ENCODE measurements around the gene MAPK8IP2.
"Not testable (repeated sequence)": the region's sequence is repeated elsewhere in the genome, so short reads cannot be mapped to it uniquely, and the experiment has no call there.

MAPK8IP2 gene

DNA sequence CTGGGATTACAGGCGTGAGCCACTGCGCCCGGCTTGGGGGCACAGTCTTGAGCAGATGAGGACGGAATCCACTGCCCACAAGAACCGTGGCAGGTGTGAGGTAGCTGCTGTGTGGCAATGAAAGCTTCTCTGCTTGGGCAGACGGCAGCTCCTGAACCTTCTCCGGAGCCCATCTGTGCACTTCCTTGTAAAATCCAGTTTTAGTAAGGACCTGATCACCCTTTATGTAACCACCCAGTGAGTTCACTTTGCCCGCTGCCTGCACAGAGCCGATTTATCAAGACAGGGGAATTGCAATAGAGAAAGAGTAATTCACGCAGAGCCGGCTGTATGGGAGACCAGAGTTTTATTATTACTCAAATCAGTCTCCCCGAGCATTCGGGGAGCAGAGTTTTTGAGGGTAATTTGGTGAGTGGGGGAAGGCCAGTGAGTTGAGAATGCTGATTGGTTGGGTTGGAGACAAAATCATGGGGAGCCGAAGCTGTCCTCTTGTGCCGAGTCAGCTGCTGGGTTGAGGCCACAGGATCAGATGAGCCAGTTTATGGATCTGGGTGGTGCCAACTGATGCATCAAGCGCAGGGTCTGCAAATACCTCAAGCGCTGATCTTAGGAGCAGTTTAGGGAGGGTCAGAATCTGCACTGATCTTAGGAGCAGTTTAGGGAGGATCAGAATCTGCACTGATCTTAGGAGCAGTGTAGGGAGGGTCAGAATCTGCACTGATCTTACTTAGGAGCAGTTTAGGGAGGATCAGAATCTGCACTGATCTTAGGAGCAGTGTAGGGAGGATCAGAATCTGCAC lies 42.6 kb downstream of the MAPK8IP2 start:
- not testable (repeated sequence) for H3K4me1 ChIP-seq (ENCODE audit: control insufficient read depth, insufficient read depth, low read length); H3K27ac ChIP-seq (ENCODE audit: low read depth, low read length); H3K9ac ChIP-seq (ENCODE audit: low read length); H3K4me3 ChIP-seq (ENCODE audit: low read length); H3K36me3 ChIP-seq (ENCODE audit: control insufficient read depth, insufficient read depth, low read length)
- H3K27me3 ChIP-seq (ENCODE audit: control insufficient read depth, insufficient read depth, low read length): peaks cover 12% of the 10 kb centered on the region

DNA sequence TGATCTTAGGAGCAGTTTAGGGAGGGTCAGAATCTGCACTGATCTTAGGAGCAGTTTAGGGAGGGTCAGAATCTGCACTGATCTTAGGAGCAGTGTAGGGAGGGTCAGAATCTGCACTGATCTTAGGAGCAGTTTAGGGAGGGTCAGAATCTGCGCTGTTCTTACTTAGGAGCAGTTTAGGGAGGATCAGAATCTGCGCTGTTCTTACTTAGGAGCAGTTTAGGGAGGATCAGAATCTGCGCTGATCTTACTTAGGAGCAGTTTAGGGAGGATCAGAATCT lies 43.2 kb downstream of the MAPK8IP2 start:
- not testable (repeated sequence) for H3K4me1 ChIP-seq (ENCODE audit: control insufficient read depth, insufficient read depth, low read length); H3K9ac ChIP-seq (ENCODE audit: low read length); H3K27ac ChIP-seq (ENCODE audit: low read depth, low read length); H3K4me3 ChIP-seq (ENCODE audit: low read length); H3K36me3 ChIP-seq (ENCODE audit: control insufficient read depth, insufficient read depth, low read length)
- H3K27me3 ChIP-seq (ENCODE audit: control insufficient read depth, insufficient read depth, low read length): peaks cover 12% of the 10 kb centered on the region

GRCh38 chr22:50653256-50653655 lies 52.7 kb downstream of the MAPK8IP2 start:
- H3K4me1 ChIP-seq (ENCODE audit: control insufficient read depth, insufficient read depth, low read length): no peaks in the 10 kb centered on the region
- no peak overlapping the region for H3K9ac ChIP-seq (ENCODE audit: low read length)
- no peak overlapping the region for H3K4me3 ChIP-seq (ENCODE audit: low read length)
- H3K27me3 ChIP-seq (ENCODE audit: control insufficient read depth, insufficient read depth, low read length): peaks cover 2% of the 10 kb centered on the region
- no peak overlapping the region for H3K27ac ChIP-seq (ENCODE audit: low read depth, low read length)
- no peaks in the 10 kb centered on the region for H3K36me3 ChIP-seq (ENCODE audit: control insufficient read depth, insufficient read depth, low read length)

DNA sequence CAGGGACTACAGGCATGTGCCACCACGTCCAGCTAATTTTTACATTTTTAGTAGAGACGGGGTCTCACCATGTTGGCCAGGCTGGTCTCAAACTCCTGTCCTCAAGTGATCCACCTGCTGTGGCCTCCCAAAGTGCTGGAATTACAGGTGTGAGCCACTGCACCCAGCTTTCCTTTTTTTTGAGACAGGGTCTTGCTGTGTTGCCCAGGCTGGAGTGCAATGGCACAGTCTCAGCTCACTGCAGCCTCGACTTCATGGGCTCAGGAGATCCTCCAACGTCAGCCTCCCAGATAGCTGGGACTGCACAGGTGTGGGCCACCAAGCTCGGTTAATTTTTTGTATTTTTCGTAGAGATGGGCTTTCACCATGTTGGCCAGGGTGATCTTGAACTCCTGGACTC lies 54.1 kb downstream of the MAPK8IP2 start:
- not testable (repeated sequence) for H3K4me3 ChIP-seq (ENCODE audit: low read length); H3K4me1 ChIP-seq (ENCODE audit: control insufficient read depth, insufficient read depth, low read length); H3K27ac ChIP-seq (ENCODE audit: low read depth, low read length); H3K36me3 ChIP-seq (ENCODE audit: control insufficient read depth, insufficient read depth, low read length); H3K9ac ChIP-seq (ENCODE audit: low read length); H3K27me3 ChIP-seq (ENCODE audit: control insufficient read depth, insufficient read depth, low read length)

DNA sequence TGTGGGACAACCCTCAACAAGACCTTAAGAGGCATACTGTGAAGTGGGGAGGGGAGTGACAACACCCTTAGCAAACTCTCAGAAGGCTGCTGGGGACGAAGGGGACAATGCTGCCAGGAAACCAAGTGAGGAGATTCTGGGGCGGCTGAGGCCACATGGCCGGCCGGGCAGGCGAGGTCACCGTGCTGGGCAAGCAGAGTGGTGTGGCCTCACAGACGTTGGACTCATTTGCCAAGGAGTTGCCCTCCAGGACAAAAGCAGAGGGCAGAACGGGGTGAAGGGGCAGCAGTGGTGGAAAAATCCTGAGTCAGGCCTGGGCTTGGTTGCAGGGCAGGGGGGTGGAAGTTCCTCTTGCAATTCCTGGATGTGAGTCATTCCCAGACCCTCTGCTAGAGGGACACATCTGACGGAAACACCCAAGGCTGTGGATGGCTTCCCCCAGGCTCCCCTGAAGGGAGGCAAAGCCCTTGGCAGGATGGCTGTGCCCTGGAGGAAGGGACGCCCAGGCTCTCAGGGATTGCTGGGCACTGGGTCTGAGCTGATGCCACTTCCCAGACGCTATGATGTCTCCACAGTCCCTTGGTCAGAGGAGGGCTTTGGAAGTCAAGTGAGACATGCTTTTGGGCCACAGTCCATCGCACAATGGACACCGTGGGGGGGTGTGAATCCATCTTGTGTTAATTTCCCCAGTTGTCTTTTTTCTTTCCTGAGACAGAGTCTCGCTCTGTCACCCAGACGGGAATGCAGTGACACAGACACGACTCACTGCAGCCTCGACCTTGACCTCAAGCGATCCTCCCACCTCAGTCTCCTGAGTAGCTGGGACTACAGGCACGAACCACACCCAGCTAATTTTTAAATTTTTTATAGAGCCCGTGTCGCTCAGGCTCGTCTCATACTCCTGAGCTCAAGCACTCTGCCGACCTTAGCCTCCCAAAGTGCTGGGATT lies 55.8 kb downstream of the MAPK8IP2 start:
- H3K27me3 ChIP-seq (ENCODE audit: control insufficient read depth, insufficient read depth, low read length): peaks cover 2% of the 10 kb centered on the region
- H3K27ac ChIP-seq (ENCODE audit: low read depth, low read length): no peak overlapping the region

DNA sequence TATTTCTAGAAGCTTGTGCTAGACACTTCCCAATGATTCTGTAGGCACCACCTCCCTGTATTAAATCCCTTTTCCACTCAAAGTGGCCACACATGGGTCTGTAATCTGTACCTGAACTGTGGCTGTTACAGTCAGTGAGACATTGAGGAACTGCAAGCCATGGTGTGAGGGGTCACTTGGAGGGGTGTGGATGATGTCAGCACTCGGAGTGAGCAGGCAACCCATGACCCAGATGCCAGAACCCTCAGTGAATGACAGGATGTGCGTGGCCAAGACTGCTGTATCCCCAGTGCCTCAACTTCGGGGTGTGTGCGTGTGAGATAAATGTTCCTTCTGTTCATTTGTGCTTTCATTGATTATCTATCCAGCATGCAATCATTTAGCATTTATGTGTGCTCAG lies 57.3 kb downstream of the MAPK8IP2 start:
- H3K27me3 ChIP-seq (ENCODE audit: control insufficient read depth, insufficient read depth, low read length): peaks cover 2% of the 10 kb centered on the region
- H3K4me1 ChIP-seq (ENCODE audit: control insufficient read depth, insufficient read depth, low read length): no peaks in the 10 kb centered on the region
- no peaks in the 10 kb centered on the region for H3K36me3 ChIP-seq (ENCODE audit: control insufficient read depth, insufficient read depth, low read length)
- H3K4me3 ChIP-seq (ENCODE audit: low read length): no peak overlapping the region
- no peak overlapping the region for H3K9ac ChIP-seq (ENCODE audit: low read length)
- no peak overlapping the region for H3K27ac ChIP-seq (ENCODE audit: low read depth, low read length)

More for the DNA sequence above, 55.8 kb downstream of the MAPK8IP2 start:
- no peaks in the 10 kb centered on the region for H3K4me1 ChIP-seq (ENCODE audit: control insufficient read depth, insufficient read depth, low read length)
- H3K9ac ChIP-seq (ENCODE audit: low read length): no peak overlapping the region
- H3K36me3 ChIP-seq (ENCODE audit: control insufficient read depth, insufficient read depth, low read length): no peaks in the 10 kb centered on the region
- H3K4me3 ChIP-seq (ENCODE audit: low read length): no peak overlapping the region

- not testable (repeated sequence) for H3K27me3 ChIP-seq (ENCODE audit: control insufficient read depth, insufficient read depth, low read length); H3K36me3 ChIP-seq (ENCODE audit: control insufficient read depth, insufficient read depth, low read length); H3K4me1 ChIP-seq (ENCODE audit: control insufficient read depth, insufficient read depth, low read length); H3K4me3 ChIP-seq (ENCODE audit: low read length); H3K27ac ChIP-seq (ENCODE audit: low read depth, low read length); H3K9ac ChIP-seq (ENCODE audit: low read length)
These were observed 59.1 kb downstream of the MAPK8IP2 start for GRCh38 chr22:50659711-50660110.

- Histone ChIP-seq H3K9ac (ENCODE audit: low read length) (no peak overlapping the region), H3K36me3 (ENCODE audit: control insufficient read depth, insufficient read depth, low read length) (no peaks in the 10 kb centered on the region), H3K27me3 (ENCODE audit: control insufficient read depth, insufficient read depth, low read length) (peaks cover 2% of the 10 kb centered on the region), H3K4me1 (ENCODE audit: control insufficient read depth, insufficient read depth, low read length) (no peaks in the 10 kb centered on the region), H3K27ac (ENCODE audit: low read depth, low read length) (no peak overlapping the region), H3K4me3 (ENCODE audit: low read length) (no peak overlapping the region)
These were observed 59.7 kb downstream of the MAPK8IP2 start for GRCh38 chr22:50660306-50660705.

All from rectal smooth muscle tissue (tissue), 1 donor.